Ovary (tissue), 9 donors: Measurements from ENCODE around the gene NR4A3. TPM values are rescaled to one million over a fixed set of nuclear protein-coding genes. Genes with fewer than 3 reads are reported as not detected.

ENCODE experiments used
- DNase-seq, 5 donors: peaks; one replicate each; pipeline ENCODE4 v3.0.0-alpha.2; 2019 to 2020
- H3K27ac ChIP-seq, 2 donors: fragments of 200-600 bp; one replicate each; pipeline versions ENCODE4 v1.5.1 to v1.8.0; 2019 to 2022
- H3K27me3 ChIP-seq: fragments of 200-600 bp; one replicate; pipeline ENCODE4 v1.8.0; 2022
- H3K36me3 ChIP-seq: fragments of 200-600 bp; sonication (generic); one replicate; pipeline ENCODE4 v1.5.1; 2019
- H3K4me1 ChIP-seq: one replicate; pipeline ENCODE4 v1.8.1; 2013; ENCODE audit warnings: mild to moderate bottlenecking, moderate library complexity; ENCODE audit not compliant: insufficient read depth
- H3K4me3 ChIP-seq: fragments of 200-600 bp; sonication (generic); one replicate; pipeline ENCODE4 v1.5.1; 2017
- H3K9me3 ChIP-seq, 2 donors: fragments of 200-600 bp in 1 of 2; sonication (generic) in 1 of 2; one replicate each; pipeline versions ENCODE4 v1.5.1 to v1.8.1; 2013 to 2019; ENCODE audit warnings: mild to moderate bottlenecking in 1 of 2, moderate library complexity in 1 of 2
- CTCF ChIP-seq, 3 donors: fragments of 450-650 bp in 2 of 3; fragments of 200-600 bp in 1 of 3; IDR thresholded peaks; one replicate each; pipeline versions ENCODE4 v1.5.1 to v1.8.0; 2016 to 2022; ENCODE audit warnings: antibody characterized with exemption in 3 of 3, mild to moderate bottlenecking in 1 of 3
- EP300 ChIP-seq: sonication (generic); formaldehyde crosslinking; IDR thresholded peaks from one replicate; pipeline ENCODE4 v1.6.1; 2017; ENCODE audit warnings: antibody characterized with exemption
- POLR2A ChIP-seq: fragments of 450-650 bp; IDR thresholded peaks from one replicate; pipeline ENCODE4 v1.6.1; 2017; ENCODE audit warnings: antibody characterized with exemption, mild to moderate bottlenecking, moderate library complexity
- WGBS, 3 donors: extraction: QIAGEN DNeasy Blood & Tissue Kit in 1 of 3; methylation state at CpG; one replicate each; pipeline versions ENCODE4 v1.1.5 to v1.1.7; 2013 to 2017; 5-methylcytosine and 5-hydroxymethylcytosine counted together
- intact Hi-C, 4 donors: fragments of 100-400 bp; cut with DNase I; formaldehyde crosslinking; loops; one replicate each; pipeline versions ENCODE4 v1.11.0 to v1.15.1; 2022 to 2023
- polyA plus RNA-seq, 2 donors: library from polyadenylated mRNA; stranded (reverse); fragments of 200-250 nt in 1 of 2; fragments of 350-450 nt in 1 of 2; fragmentation: Illumina TruSeq in 1 of 2; extraction: RNeasy Lipid Tissue Mini Kit (QIAGEN cat#74804) in 1 of 2; gene quantifications; one replicate each; pipeline ENCODE4 v1.2.3, GENCODE V29; 2013 to 2014
- total RNA-seq, 7 donors: library from RNA; depleted of rRNA in 2 of 7; stranded (reverse); fragments of >200 nt in 2 of 7; fragmentation: NEBNext Ultra II Directional in 3 of 7; extraction: Animal tissue kit (Norgen Biotek cat#: 25700) in 3 of 7; gene quantifications; one replicate each; pipeline versions ENCODE4 v1.1.0 to v1.2.4, GENCODE V29; 2016 to 2023
- donor health status: DM: no; HTN: no; CAD: no; lungs with moderate emphysema.
- donor health status: DM: no; HTN: no; CAD: no.
- donor health status: Bipolar disorder and iron deficiency.
- donor health status: DM: yes; HTN: yes; CAD: no.
- donor health status: DM: no; HTN: no; CAD: no.
- donor health status: DM: yes; HTN: yes; CAD: no.

The NR4A3 gene
- total and polyA plus RNA-seq, 9 donors = 2.8 to 177 (median 29.2) TPM

GRCh38 chr9:99870126-99870525 is 48.4 kb downstream of the NR4A3 start:
- no peak for DNase-seq
- H3K9me3 ChIP-seq = no peaks in the 10 kb centered on the region
- no peak for TF ChIP-seq EP300
- TF ChIP-seq POLR2A = no peak
- WGBS, 3 donors = 86 to 93% (median 89%) methylated on average over 5 of the region's 5 CpGs
- H3K4me3 ChIP-seq = no peak overlapping the region
- no peaks in the 10 kb centered on the region for H3K36me3 ChIP-seq
- H3K27ac ChIP-seq = no peak overlapping the region
- no peaks in the 10 kb centered on the region for H3K27me3 ChIP-seq
- intact Hi-C loops = loop anchor here in 1 of 4 donors (10.0 kb wide), 1 partner anchor 65 kb away; no protein-coding TSS in a partner anchor
- H3K4me1 ChIP-seq = no peaks in the 10 kb centered on the region

GRCh38 chr9:99873531-99873930 is 51.8 kb downstream of the NR4A3 start:
- TF ChIP-seq POLR2A (no peak), EP300 (no peak), CTCF (IDR thresholded peaks at IDR 0.05) (no peak)
- 88 to 91% (median 89%) methylated on average over 3 of the region's 3 CpGs for WGBS, 3 donors
- intact Hi-C loops = loop anchor here in 1 of 4 donors (10.0 kb wide), 1 partner anchor 61 kb away; no protein-coding TSS in a partner anchor
- no peaks in the 10 kb centered on the region for H3K9me3 ChIP-seq
- H3K36me3 ChIP-seq = no peaks in the 10 kb centered on the region
- no peak overlapping the region for H3K4me3 ChIP-seq
- H3K27ac ChIP-seq = no peak overlapping the region
- H3K27me3 ChIP-seq = no peaks in the 10 kb centered on the region
- no peaks in the 10 kb centered on the region for H3K4me1 ChIP-seq
- no peak for DNase-seq

- no peak overlapping the region for H3K4me3 ChIP-seq
- WGBS, 3 donors = 84 to 90% (median 87%) methylated on average over 4 of the region's 4 CpGs
- intact Hi-C loops = loop anchor here in 1 of 4 donors (10.0 kb wide), 1 partner anchor 61 kb away; no protein-coding TSS in a partner anchor
- H3K4me1 ChIP-seq = no peaks in the 10 kb centered on the region
- no peaks in the 10 kb centered on the region for H3K27me3 ChIP-seq
- no peak for DNase-seq
- no peak for TF ChIP-seq CTCF (IDR thresholded peaks at IDR 0.05)
- no peak for TF ChIP-seq EP300
- TF ChIP-seq POLR2A = no peak
- no peaks in the 10 kb centered on the region for H3K9me3 ChIP-seq
- H3K27ac ChIP-seq = no peak overlapping the region
- H3K36me3 ChIP-seq = no peaks in the 10 kb centered on the region
Measured at GRCh38 chr9:99873943-99874584, 52.4 kb downstream of the NR4A3 start.

- no peaks in the 10 kb centered on the region for H3K27me3 ChIP-seq
- TF ChIP-seq CTCF (IDR thresholded peaks at IDR 0.05) (no peak), EP300 (no peak), POLR2A (no peak)
- H3K27ac ChIP-seq = no peak overlapping the region
- H3K9me3 ChIP-seq = no peaks in the 10 kb centered on the region
- DNase-seq = no peak
- H3K4me1 ChIP-seq = no peaks in the 10 kb centered on the region
- WGBS, 3 donors = 93 to 98% (median 98%) methylated on average over 2 of the region's 2 CpGs
- intact Hi-C loops = loop anchor here in 1 of 4 donors (10.0 kb wide), 1 partner anchor 59 kb away; no protein-coding TSS in a partner anchor
- H3K4me3 ChIP-seq = no peak overlapping the region
- no peaks in the 10 kb centered on the region for H3K36me3 ChIP-seq
Measured at GRCh38 chr9:99876190-99876589, 54.5 kb downstream of the NR4A3 start.

- H3K4me1 ChIP-seq = no peaks in the 10 kb centered on the region
- DNase-seq = no peak
- H3K27me3 ChIP-seq = no peaks in the 10 kb centered on the region
- no peak overlapping the region for H3K27ac ChIP-seq
- H3K36me3 ChIP-seq = no peaks in the 10 kb centered on the region
- TF ChIP-seq EP300 (no peak), CTCF (IDR thresholded peaks at IDR 0.05) (no peak)
- no peaks in the 10 kb centered on the region for H3K9me3 ChIP-seq
- 70 to 77% (median 71%) methylated on average over 2 of the region's 2 CpGs for whole genome bisulfite sequencing, 3 donors
- intact Hi-C loops = loop anchor here in 1 of 4 donors (10.0 kb wide), 1 partner anchor 56 kb away; no protein-coding TSS in a partner anchor
- H3K4me3 ChIP-seq = no peak overlapping the region
Measured at GRCh38 chr9:99878651-99879050, 57.0 kb downstream of the NR4A3 start.
